GM18508 (cell line): ENCODE data around the gene TRAP1.

ENCODE experiments used
- ATAC-seq: cut with Tn5 transposase; IDR thresholded peaks from one replicate; pipeline ENCODE4 v1.9.1; 2021; ENCODE audit warnings: moderate number of reproducible peaks; ENCODE audit not compliant: insufficient read depth, unreplicated experiment

Gene TRAP1

GRCh38 chr16:3654249-3654991, 62.9 kb downstream of the TRAP1 start, which contains the start of gene DNASE1:
Gene DNASE1, plus strand, starts transcription at chr16:3654691. Its CDS starts 683 bp downstream, at chr16:3655374.
- ATAC-seq: no peak

- no peak for ATAC-seq
Measured at GRCh38 chr16:3652373-3653195, 64.7 kb downstream of the TRAP1 start.

- no peak for ATAC-seq
Measured at GRCh38 chr16:3651461-3652372, 65.6 kb downstream of the TRAP1 start.

GRCh38 chr16:3650631-3651265, 66.6 kb downstream of the TRAP1 start:
- ATAC-seq: no peak

GRCh38 chr16:3646348-3646920, 70.9 kb downstream of the TRAP1 start:
- ATAC-seq: no peak

GRCh38 chr16:3645504-3646347, 71.6 kb downstream of the TRAP1 start:
- no peak for ATAC-seq

GRCh38 chr16:3645108-3645503, 72.2 kb downstream of the TRAP1 start:
- ATAC-seq: no peak

- no peak for ATAC-seq
Measured at GRCh38 chr16:3643095-3643730, 74.1 kb downstream of the TRAP1 start.

GRCh38 chr16:3642397-3643094, 74.8 kb downstream of the TRAP1 start:
- no peak for ATAC-seq

- no peak for ATAC-seq
Measured at GRCh38 chr16:3641801-3642396, 75.4 kb downstream of the TRAP1 start.

GRCh38 chr16:3640632-3641501, 76.5 kb downstream of the TRAP1 start:
- ATAC-seq: no peak

- ATAC-seq: no peak
Measured at GRCh38 chr16:3640207-3640606, 77.1 kb downstream of the TRAP1 start.

- no peak for ATAC-seq
Measured at GRCh38 chr16:3638916-3639644, 78.2 kb downstream of the TRAP1 start.

GRCh38 chr16:3637371-3637923, 79.9 kb downstream of the TRAP1 start:
- no peak for ATAC-seq

- no peak for ATAC-seq
Measured at GRCh38 chr16:3625911-3626732, 91.2 kb downstream of the TRAP1 start.
